Spleen (tissue), 11 donors: ENCODE measurements around the gene CARTPT. TPM values are rescaled to one million over a fixed set of nuclear protein-coding genes. Genes with fewer than 3 reads are reported as not detected.

ENCODE experiments used
- DNase-seq: peaks from one replicate; pipeline ENCODE4 v3.0.0-alpha.2; 2020
- H3K27ac ChIP-seq, 8 donors: fragments of 200-600 bp; sonication (generic) in 7 of 8; 1 replicate in 4 of 8; 2 replicates in 4 of 8; pipeline versions ENCODE4 v1.5.0 to v1.8.0; 2016 to 2021; ENCODE audit warnings: inconsistent platforms in 4 of 8, mild to moderate bottlenecking in 4 of 8, moderate library complexity in 1 of 8
- H3K27me3 ChIP-seq, 7 donors: fragments of 200-600 bp; sonication (generic) in 6 of 7; replicated peaks in 1 of 7; 1 replicate in 4 of 7; 2 replicates in 3 of 7; pipeline versions ENCODE4 v1.5.0 to v1.8.0; 2016 to 2021; ENCODE audit warnings: inconsistent platforms in 3 of 7, mild to moderate bottlenecking in 1 of 7
- H3K36me3 ChIP-seq, 6 donors: fragments of 200-600 bp; sonication (generic) in 5 of 6; 1 replicate in 4 of 6; 2 replicates in 2 of 6; pipeline versions ENCODE4 v1.5.0 to v1.8.0; 2016 to 2021; ENCODE audit warnings: inconsistent platforms in 2 of 6
- H3K4me1 ChIP-seq, 6 donors: fragments of 200-600 bp; sonication (generic) in 5 of 6; 1 replicate in 3 of 6; 2 replicates in 3 of 6; pipeline versions ENCODE4 v1.5.0 to v1.8.0; 2016 to 2021; ENCODE audit warnings: inconsistent platforms in 3 of 6
- H3K4me3 ChIP-seq, 8 donors: fragments of 200-600 bp; sonication (generic) in 7 of 8; 1 replicate in 4 of 8; 2 replicates in 4 of 8; pipeline versions ENCODE4 v1.5.0 to v1.8.0; 2016 to 2021; ENCODE audit warnings: inconsistent platforms in 4 of 8, mild to moderate bottlenecking in 4 of 8, moderate library complexity in 2 of 8
- H3K9me3 ChIP-seq, 8 donors: fragments of 200-600 bp; sonication (generic) in 7 of 8; 1 replicate in 4 of 8; 2 replicates in 4 of 8; pipeline versions ENCODE4 v1.5.0 to v1.8.0; 2016 to 2021; ENCODE audit warnings: inconsistent platforms in 4 of 8
- POLR2A ChIP-seq, 3 donors: fragments of 450-650 bp; IDR thresholded peaks; one replicate each; pipeline ENCODE4 v1.5.1; 2017; ENCODE audit warnings: antibody characterized with exemption in 3 of 3, mild to moderate bottlenecking in 1 of 3
- POLR2AphosphoS5 ChIP-seq, 3 donors: sonication (generic); formaldehyde crosslinking; IDR thresholded peaks; one replicate each; pipeline ENCODE4 v1.5.1; 2017; ENCODE audit warnings: antibody characterized with exemption in 3 of 3
- WGBS, 5 donors: extraction: QIAGEN DNeasy Blood & Tissue Kit in 3 of 5; methylation state at CpG; one replicate each; pipeline versions ENCODE4 v1.1.5 to v1.1.7; 2013 to 2018; 5-methylcytosine and 5-hydroxymethylcytosine counted together
- intact Hi-C: fragments of 100-400 bp; cut with DNase I; formaldehyde crosslinking; loops from one replicate; pipeline ENCODE4 v1.15.0; 2023; ENCODE audit warnings: low total_unique reads
- polyA plus RNA-seq, 3 donors: library from polyadenylated mRNA; stranded (reverse); fragments of 200-250 nt; gene quantifications; one replicate each; pipeline ENCODE4 v1.2.1, GENCODE V29; 2013
- total RNA-seq, 7 donors: library from RNA; depleted of rRNA in 3 of 7; stranded (reverse); fragments of >200 nt in 3 of 7; fragmentation: NEBNext Ultra II Directional in 4 of 7; extraction: Animal tissue kit (Norgen Biotek cat#: 25700) in 4 of 7; gene quantifications; one replicate each; pipeline versions ENCODE4 v1.1.0 to v1.2.1, GENCODE V29; 2016 to 2021
- TF ChIP-seq, protein P1 (sequence below), 11 experiments: fragments of 200-600 bp in 7 of 11; fragments of 450-650 bp in 4 of 11; sonication (generic) in 4 of 11; IDR thresholded peaks in 8 of 11; conservative IDR thresholded peaks in 3 of 11; 1 replicate in 7 of 11; 2 replicates in 4 of 11; pipeline versions ENCODE4 v1.4.0 to v1.8.0; 2016 to 2021; ENCODE audit warnings: antibody characterized with exemption in 11 of 11, inconsistent platforms in 4 of 11, mild to moderate bottlenecking in 1 of 11
- donor health status: healthy with polysubstance abuse.
- donor health status: DM: no; HTN: no; CAD: no; lungs with moderate emphysema.
- donor health status: DM: no; HTN: no; CAD: no.
- donor health status: Bipolar disorder and iron deficiency.
- donor health status: healthy.
- donor health status: DM: no; HTN: no; CAD: no.
- donor health status: DM: yes; HTN: yes; CAD: no.

CARTPT gene
- total and polyA plus RNA-seq, 10 donors = not detected

DNA sequence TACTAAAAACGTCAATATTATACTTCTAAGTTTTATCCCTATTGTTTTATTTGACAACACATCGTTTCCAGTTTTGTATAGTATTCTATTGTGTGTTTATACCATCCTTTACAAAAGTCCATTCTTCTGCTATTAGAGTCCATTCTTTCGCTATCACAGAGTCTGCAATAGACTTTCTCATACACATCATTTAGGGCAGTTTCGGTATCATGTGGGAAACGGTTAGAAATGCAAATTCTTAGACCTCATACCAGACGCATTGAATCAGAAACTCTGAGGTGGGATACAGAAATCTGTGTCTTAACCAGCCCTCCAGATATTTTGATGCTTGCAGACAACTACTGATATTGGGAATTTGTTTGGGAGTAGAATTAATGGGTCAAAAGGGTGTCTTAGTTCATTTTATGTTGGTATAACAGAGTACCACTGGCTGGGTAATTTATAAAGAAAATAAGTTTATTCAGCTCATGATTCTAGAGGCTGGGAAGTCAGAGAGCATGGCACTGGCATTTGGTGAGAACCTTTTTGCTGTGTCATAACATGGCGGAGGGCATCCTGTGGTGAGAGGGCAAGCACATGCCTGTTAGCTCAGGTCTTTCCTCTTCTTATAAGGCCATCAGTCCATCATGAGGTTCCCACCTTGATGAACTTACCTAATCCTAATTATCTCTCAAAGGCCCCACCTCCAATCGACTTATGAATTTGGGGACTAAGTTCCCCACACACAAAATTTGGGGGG, 21.1 kb downstream of the CARTPT start:
- Histone ChIP-seq H3K4me1 (no peaks in the 10 kb centered on the region), H3K4me3 (no peak overlapping the region), H3K36me3 (no peaks in the 10 kb centered on the region), H3K27me3 (peaks cover 0 to 4% (median 0%) of the 10 kb centered on the region in 7 donors), H3K27ac (no peak overlapping the region), H3K9me3 (peaks cover 0 to 13% (median 0%) of the 10 kb centered on the region in 8 donors)
- TF ChIP-seq POLR2AphosphoS5 (IDR thresholded peaks at IDR 0.05) (no peak), POLR2A (IDR thresholded peaks at IDR 0.05) (no peak)
- TF ChIP-seq, protein P1, sequence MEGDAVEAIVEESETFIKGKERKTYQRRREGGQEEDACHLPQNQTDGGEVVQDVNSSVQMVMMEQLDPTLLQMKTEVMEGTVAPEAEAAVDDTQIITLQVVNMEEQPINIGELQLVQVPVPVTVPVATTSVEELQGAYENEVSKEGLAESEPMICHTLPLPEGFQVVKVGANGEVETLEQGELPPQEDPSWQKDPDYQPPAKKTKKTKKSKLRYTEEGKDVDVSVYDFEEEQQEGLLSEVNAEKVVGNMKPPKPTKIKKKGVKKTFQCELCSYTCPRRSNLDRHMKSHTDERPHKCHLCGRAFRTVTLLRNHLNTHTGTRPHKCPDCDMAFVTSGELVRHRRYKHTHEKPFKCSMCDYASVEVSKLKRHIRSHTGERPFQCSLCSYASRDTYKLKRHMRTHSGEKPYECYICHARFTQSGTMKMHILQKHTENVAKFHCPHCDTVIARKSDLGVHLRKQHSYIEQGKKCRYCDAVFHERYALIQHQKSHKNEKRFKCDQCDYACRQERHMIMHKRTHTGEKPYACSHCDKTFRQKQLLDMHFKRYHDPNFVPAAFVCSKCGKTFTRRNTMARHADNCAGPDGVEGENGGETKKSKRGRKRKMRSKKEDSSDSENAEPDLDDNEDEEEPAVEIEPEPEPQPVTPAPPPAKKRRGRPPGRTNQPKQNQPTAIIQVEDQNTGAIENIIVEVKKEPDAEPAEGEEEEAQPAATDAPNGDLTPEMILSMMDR (IDR thresholded peaks at IDR 0.05 in 8 of 11, conservative IDR thresholded peaks at IDR 0.05 in 3 of 11) = no peak
- intact Hi-C loops = no loop called here
- DNase-seq = no peak
- WGBS, 5 donors = 77 to 87% (median 79%) methylated on average over 8 of the region's 8 CpGs

DNA sequence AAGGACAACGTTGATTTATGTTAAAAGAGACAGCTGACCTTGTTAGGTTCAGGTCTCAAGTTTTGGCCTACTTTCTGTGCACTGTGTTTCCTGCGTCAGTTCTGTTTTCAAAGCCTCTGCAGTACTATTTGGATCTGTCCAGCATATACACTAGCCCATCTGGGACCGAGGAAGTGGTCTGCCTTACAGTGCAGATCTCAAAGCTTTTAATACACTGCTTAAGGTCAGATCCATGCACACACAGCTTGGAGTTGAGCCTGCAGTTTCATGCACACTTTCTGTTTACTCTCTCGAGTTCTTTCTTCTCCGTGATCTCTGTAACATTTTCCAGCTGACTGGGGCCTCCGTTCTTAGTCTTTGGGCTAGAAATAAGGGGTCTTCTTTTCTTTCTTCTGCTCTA, 24.1 kb downstream of the CARTPT start:
- peaks cover 0 to 4% (median 0%) of the 10 kb centered on the region in 7 donors for H3K27me3 ChIP-seq
- no peak overlapping the region for H3K27ac ChIP-seq
- no peaks in the 10 kb centered on the region for H3K4me1 ChIP-seq
- H3K4me3 ChIP-seq = no peak overlapping the region
- peaks cover 0 to 13% (median 0%) of the 10 kb centered on the region in 8 donors for H3K9me3 ChIP-seq
- no peak for DNase-seq
- intact Hi-C loops = no loop called here
- H3K36me3 ChIP-seq = no peaks in the 10 kb centered on the region
- TF ChIP-seq POLR2A (IDR thresholded peaks at IDR 0.05) = no peak
- no peak for TF ChIP-seq POLR2AphosphoS5 (IDR thresholded peaks at IDR 0.05)
- TF ChIP-seq, protein P1 (IDR thresholded peaks at IDR 0.05 in 8 of 11, conservative IDR thresholded peaks at IDR 0.05 in 3 of 11) = no peak
- 63 to 74% (median 73%) methylated on average over 6 of the region's 6 CpGs for WGBS, 5 donors

DNA sequence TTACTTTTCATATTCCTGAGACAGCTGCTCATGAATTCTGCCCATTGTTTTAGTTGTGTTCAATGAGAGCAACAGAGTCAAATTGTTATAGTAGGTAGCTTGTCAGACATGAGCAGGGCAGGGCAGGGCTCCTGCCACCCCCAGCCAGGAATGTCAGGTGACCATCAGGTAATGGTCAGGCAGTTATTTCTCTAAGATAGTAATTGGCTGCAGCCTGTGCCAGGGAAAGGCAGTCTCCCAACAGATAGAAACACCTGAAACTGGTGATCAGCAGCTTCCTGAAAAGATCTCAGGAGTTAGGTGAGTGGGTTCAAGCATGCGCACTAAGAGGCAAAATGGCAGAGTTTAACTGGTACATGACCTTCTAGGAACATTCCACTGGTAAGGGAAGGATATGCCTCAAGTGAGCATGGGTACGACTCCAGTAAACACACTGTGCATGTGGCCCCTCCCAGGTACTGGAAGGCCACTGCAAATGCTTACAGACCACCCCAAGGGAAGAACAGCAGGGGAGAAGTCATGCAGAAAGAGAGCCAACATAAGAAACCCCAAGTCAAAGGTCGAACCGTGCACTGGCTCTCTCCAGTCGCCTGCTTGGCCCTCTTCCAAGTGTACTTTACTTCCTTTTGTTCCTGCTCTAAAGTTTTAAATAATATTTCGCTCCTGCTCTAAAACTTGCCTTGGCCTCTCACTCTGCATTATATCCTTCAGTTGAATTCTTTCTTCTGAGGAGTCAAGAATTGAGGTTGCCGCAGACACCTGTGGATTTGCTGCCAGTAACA, 25.1 kb downstream of the CARTPT start:
- intact Hi-C loops = no loop called here
- no peaks in the 10 kb centered on the region for H3K4me1 ChIP-seq
- 51 to 73% (median 59%) methylated on average over 7 of the region's 7 CpGs for WGBS, 5 donors
- peaks cover 0 to 13% (median 0%) of the 10 kb centered on the region in 8 donors for H3K9me3 ChIP-seq
- no peaks in the 10 kb centered on the region for H3K36me3 ChIP-seq
- TF ChIP-seq, protein P1 (IDR thresholded peaks at IDR 0.05 in 8 of 11, conservative IDR thresholded peaks at IDR 0.05 in 3 of 11) = no peak
- TF ChIP-seq POLR2A (IDR thresholded peaks at IDR 0.05) (no peak), POLR2AphosphoS5 (IDR thresholded peaks at IDR 0.05) (no peak)
- H3K27ac ChIP-seq = no peak overlapping the region
- DNase-seq = no peak
- peaks cover 0 to 4% (median 0%) of the 10 kb centered on the region in 7 donors for H3K27me3 ChIP-seq
- H3K4me3 ChIP-seq = no peak overlapping the region

DNA sequence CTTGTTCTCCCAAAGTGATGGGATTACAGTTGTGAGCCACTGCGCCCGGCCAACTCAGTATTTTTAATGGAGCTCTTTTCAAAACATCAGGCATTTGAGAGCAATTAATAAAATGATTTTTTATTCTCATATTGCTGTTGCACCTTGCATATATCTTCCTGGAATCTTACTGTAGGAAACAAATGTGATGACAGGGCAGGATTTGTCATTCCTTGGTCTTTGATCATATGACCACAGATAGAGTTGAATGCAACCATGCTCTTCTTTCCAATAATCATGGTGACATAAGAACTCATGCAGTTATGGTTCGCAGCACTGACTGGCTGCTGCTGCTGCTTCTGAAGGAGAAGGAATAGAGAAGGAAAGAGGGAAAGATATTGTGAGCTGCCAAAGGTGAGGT, 28.1 kb downstream of the CARTPT start:
- TF ChIP-seq POLR2A (IDR thresholded peaks at IDR 0.05) (no peak), POLR2AphosphoS5 (IDR thresholded peaks at IDR 0.05) (no peak)
- TF ChIP-seq, protein P1 (IDR thresholded peaks at IDR 0.05 in 8 of 11, conservative IDR thresholded peaks at IDR 0.05 in 3 of 11) = no peak
- Histone ChIP-seq H3K4me1 (no peaks in the 10 kb centered on the region), H3K4me3 (no peak overlapping the region), H3K27me3 (no peaks in the 10 kb centered on the region), H3K27ac (no peak overlapping the region), H3K36me3 (no peaks in the 10 kb centered on the region), H3K9me3 (no peaks in the 10 kb centered on the region)
- WGBS, 5 donors = 92 to 97% (median 93%) methylated on average over 3 of the region's 3 CpGs
- no peak for DNase-seq
- intact Hi-C loops = no loop called here
